HG02973 (cell line): ENCODE results near the gene TNFRSF12A.
"Not testable (repeated sequence)": the region's sequence is repeated elsewhere in the genome, so short reads cannot be mapped to it uniquely, and the experiment has no call there.

Experiments
- ATAC-seq: cut with Tn5 transposase; IDR thresholded peaks from one replicate; pipeline ENCODE4 v1.9.1; 2021; ENCODE audit warnings: moderate library complexity; ENCODE audit not compliant: unreplicated experiment

The TNFRSF12A gene

DNA sequence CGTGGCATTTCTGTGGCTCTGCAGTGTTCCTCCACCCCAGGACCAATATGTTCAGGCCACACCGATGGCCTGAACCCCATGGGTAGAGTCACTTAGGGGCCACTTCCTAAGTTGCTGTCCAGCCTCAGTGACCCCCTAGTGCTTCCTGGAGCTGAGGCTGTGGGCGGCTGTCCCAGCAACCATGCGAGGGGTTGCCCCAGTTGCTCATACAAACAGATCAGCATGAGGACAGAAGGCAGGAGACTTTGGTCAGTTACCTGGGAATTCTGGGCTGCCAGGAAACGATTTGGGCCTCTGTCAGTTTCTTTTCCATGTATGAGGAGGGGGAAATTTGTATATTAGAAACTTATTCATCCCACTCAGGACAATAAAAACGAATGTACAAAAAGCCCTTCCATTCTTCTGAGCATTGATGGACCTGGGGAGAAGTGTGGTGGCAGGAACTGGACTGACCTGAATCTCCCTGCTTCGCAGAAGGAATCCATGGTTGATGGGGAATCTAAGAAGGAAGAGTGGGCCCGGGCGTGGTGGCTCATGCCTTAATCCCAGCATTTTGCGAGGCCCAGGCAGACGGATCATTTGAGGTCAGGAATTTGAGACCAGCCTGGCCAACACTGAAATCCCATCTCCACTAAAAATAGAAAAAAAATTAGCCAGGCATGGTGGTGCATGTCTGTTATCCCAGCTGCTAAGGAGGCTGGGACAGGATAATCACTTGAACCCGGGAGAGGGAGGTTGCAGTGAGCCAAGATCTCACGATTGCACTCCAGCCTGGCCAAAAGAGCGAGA lies 40.4 kb downstream of the TNFRSF12A start:
- no peak for ATAC-seq

DNA sequence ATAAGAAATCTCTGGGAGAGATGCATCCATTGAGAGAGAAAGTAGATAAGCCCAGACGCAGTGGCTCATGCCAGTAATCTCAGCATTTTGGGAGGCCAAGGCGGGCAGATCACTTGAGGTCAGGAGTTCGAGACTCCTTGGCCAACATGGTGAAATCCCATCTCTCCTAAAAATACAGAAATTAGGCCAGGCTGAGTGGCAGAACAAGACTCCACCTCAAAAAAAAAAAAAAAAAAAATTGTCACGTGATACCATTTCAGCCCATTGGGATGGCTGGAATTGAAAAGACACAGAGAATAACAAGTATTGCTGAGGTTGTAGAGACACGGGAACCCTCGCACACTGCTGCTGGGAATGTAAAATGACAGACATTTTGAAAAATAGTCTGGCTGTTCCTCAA lies 42.4 kb downstream of the TNFRSF12A start:
- ATAC-seq, result no peak

DNA sequence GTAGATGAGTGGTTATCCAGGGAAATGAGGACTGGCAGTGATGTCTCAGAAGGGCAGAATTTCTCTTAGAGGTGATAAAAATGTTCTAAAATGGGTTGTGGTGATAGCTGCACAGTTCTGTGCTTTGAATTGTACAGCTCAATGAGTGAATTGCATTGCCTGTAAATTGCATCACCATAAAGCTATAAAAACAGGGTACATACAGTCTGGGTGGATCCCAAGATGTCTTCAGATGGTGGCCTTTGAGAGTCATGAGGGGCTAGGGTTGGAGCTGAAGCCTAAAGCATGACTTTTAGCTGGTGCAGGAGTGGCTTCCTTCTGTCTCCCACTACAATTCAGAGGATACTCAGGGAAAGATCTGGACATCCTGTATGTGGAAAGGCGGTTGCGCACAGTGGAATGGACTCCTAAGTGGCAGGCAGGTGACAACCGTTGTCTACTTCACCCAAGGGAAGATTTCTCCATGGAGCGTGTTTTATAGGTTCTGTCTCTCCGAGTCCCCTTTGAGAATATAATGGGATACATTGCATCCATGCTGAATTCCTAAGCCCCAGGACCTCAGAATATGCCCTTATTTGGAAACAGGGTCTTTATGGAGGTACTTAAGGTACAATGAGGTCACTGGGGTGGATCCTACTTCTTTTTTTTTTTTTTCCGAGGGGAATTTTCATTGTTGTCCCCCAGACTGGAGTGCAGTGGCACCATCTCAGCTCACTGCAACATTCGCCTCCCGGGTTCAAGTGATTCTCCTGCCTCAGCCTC lies 43.6 kb downstream of the TNFRSF12A start:
- no peak for ATAC-seq

DNA sequence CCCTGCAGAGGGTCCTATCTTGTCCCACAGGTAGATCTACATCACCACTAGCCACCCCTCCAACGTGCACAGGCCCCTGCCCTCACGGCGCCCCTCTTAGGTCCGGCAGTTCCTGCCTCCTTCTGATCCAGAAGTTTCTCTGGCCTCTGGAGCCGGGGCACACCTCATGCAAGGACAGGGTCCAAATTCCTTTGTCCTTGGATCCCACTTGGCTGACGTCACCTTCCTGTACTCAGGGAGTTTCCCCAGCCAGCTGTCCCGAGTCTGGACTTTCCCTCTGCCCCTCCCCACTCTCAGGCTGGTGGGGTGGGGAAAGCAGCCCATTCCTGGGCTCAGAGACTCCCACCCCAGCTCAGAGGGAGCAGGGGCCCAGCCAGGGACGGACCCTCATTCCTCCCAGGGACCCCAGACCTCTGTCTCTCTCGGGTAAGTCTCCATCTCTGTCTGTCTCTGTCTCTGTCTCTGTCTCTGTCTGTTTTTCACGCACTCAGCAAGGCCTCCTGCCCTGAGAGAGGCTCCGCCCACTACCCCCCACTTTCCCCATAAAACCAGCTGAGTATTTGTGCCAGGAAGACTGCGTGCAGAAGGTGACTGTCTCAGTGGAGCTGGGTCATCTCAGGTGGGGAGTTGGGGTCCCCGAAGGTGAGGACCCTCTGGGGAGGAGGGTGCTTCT lies 45.0 kb downstream of the TNFRSF12A start, which contains the start of gene IL32:
Gene IL32, plus strand, starts transcription at position 572 of the 673 bp plus-strand sequence. CDS start 172 bp downstream, outside the sequence.
- ATAC-seq, result no peak

DNA sequence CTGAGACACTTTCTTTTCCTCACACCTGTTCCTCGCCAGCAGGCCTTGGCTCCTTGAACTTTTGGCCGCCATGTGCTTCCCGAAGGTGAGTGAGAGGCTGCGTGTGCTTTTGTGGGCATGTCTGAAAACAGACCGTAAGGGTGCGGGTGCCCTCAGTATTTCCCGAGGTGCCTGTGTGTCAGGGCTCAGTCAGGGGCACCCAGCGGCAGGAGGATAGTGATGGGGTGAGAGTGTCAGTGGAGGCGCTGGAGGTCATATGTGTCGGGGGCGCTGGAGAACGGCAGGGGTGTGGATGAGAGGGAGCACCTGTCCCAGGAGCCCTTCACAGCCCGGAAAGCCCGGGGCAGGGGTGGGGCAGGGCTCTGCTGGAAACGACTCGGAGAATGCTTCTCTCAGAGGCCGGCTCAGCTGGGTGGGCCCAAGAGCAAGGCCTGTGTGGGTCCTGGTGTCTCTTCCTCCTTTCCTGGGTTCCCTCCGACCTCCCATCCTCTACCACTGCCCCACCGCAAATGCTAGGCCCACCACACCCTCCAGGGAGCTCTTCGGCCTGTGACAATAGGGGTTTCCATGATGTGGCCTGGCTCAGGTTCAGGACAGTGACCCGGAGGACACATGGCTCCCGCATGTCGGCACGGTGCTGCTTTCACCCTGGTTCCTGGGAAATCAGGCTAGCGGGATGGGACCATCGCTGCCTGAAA lies 45.7 kb downstream of the TNFRSF12A start:
- no peak for ATAC-seq

DNA sequence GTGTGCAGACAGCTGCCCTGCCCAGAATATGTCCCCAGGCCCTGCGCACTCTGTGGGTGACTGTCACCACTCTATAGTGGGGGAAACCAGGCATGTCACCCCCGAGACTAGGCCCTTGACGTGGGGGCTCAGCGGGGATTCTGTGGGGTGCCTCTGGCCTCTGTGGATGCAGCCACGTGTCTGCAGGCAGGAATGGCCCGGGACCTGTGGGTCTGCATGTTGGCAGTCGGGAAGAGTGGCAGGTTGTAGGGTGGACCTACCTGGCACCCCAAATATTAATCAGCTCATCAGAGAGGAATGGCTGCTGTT lies 46.2 kb downstream of the TNFRSF12A start:
- ATAC-seq, result no peak

DNA sequence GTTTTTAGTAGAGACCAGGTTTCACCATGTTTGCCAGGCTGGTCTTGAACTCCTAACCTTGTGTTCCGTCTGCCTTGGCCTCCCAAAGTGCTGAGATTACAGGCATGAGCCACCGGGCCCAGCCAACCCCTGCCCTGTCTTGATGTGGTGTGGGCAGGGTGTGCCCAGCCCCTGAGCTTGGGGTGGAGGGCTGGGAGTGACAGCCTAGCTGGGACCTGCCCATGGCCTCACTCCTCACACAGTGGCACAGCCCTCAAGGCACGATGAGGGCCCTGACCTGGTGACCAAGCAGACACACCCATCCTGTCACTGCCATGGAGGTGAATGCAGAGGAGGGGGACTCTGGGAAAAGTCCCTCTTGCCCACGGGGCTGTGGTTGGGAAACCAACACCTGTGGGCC lies 48.3 kb downstream of the TNFRSF12A start:
- no peak for ATAC-seq

DNA sequence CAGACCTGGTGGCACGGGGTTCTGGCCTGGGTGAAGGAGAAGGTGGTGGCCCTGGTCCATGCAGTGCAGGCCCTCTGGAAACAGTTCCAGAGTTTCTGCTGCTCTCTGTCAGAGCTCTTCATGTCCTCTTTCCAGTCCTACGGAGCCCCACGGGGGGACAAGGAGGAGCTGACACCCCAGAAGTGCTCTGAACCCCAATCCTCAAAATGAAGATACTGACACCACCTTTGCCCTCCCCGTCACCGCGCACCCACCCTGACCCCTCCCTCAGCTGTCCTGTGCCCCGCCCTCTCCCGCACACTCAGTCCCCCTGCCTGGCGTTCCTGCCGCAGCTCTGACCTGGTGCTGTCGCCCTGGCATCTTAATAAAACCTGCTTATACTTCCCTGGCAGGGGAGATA lies 49.0 kb downstream of the TNFRSF12A start:
- not testable (repeated sequence) for ATAC-seq

DNA sequence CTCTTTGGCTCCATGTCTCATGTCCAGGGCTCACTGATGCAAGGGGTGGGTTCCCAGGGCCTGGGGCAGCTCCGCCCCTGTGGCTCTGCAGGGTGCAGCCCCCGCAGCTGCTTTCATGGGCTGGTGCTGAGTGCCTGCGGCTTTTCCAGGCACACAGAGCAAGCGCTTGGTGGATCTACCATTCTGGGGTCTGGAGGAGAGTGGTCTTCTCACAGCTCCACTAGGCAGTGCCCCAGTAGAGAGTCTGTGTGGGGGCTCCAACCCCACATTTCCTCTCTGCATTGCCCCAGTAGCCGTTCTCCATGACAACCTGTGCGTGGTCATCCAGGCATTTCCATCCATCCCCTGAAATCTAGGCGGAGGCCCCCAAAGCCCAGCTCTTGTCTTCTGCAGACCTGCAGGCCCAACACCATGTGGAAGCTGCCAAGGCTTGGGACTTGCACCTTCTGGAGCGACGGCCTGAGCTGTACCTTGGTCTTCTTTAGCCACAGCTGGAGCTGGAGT lies 50.5 kb downstream of the TNFRSF12A start:
- no peak for ATAC-seq

DNA sequence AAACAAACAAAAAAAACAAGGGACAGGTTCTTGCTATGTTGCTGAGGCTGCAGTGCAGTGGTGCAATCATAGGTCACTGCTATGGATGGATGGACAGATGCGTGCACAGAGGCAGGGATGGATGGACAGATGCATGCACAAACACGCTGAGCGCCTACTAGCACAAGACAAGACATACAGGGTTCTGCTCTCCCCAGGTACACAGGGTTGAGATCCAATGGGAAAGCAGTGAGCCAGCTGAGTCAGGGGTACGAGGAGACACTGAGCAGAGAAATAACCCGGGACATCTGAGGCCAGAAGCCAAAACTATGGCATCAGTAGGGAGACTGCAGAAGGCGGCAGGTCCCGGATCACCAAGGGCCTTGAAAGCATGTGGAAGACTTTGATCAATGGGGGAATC lies 51.5 kb downstream of the TNFRSF12A start:
- no peak for ATAC-seq
